Measurements from ENCODE around the gene C16orf89. TPM values are rescaled to one million over a fixed set of nuclear protein-coding genes. Genes with fewer than 3 reads are reported as not detected.
"Not testable (repeated sequence)": the region's sequence is repeated elsewhere in the genome, so short reads cannot be mapped to it uniquely, and the experiment has no call there.

The C16orf89 gene
- total RNA-seq, 1 donor from 2014 or later, result not detected

DNA sequence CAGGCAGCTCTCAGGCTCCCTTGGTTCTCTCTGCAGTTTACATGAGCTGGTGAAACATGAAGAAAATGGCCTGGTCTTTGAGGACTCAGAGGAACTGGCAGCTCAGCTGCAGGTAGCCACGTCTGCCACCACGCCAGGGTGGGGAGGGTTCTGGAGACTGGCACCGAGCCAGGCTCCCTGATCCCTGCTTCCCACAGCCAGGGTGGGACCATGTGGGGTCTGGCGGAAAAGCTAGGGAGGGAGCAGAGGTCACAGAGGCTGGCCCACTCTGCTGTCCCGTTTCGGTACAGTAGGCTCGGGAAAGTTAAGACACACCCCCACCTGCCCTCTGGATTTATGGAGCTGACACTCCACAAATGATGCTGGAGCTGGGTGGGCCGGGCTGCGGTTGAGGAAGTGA, 17.9 kb upstream of the C16orf89 start:
- H3K4me1 Mint-ChIP-seq (ENCODE audit: low read depth, unreplicated experiment); FAIRE-seq; DNase-seq (ENCODE audit: low read depth); H3K36me3 Mint-ChIP-seq (ENCODE audit: low read depth, unreplicated experiment); H3K27ac ChIP-seq (ENCODE audit: low read depth, low read length); H3K9me3 Mint-ChIP-seq (ENCODE audit: unreplicated experiment); H3K27ac Mint-ChIP-seq (ENCODE audit: unreplicated experiment); H3K4me2 ChIP-seq (ENCODE audit: low read length); H3K27me3 Mint-ChIP-seq (ENCODE audit: low read depth, unreplicated experiment); H3K4me3 Mint-ChIP-seq (ENCODE audit: unreplicated experiment); H3K9me3 ChIP-seq (ENCODE audit: insufficient read depth, low read depth, low read length); H2AFZ ChIP-seq (ENCODE audit: low read depth, low read length); H3K4me3 ChIP-seq (ENCODE audit: insufficient read depth, low read depth, low read length); H3K4me1 ChIP-seq (ENCODE audit: insufficient read depth, low read length); H3K79me2 ChIP-seq (ENCODE audit: insufficient read depth, low read length); H3K36me3 ChIP-seq (ENCODE audit: insufficient read depth, low read length); H3K27me3 ChIP-seq (ENCODE audit: insufficient read depth, low read length); H3K9ac ChIP-seq (ENCODE audit: low read length); H4K20me1 ChIP-seq (ENCODE audit: insufficient read depth, low read length): not testable (repeated sequence)

DNA sequence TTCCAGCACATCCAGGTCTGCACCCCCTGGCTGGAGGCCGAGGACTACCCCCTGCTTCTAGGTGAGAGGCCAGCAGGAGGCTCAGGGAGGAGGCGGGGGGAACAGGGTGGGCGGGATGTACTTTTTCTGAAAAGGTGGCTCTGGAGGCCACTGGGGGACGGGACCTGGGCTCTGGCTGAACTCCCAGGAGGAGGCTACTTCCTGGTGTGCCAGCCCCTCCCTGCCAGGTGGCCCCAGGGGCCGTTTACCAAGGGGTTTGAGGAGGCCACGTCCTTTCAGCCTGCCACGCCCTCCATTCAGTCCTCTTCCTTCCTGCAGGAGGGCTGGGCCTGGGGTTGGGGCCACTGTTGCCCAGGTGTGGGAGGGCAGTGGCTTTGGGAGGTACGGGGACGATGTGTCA, 15.2 kb upstream of the C16orf89 start:
- not testable (repeated sequence) for H3K4me1 ChIP-seq (ENCODE audit: insufficient read depth, low read length); H3K36me3 Mint-ChIP-seq (ENCODE audit: low read depth, unreplicated experiment); H3K27ac Mint-ChIP-seq (ENCODE audit: unreplicated experiment); H3K27me3 Mint-ChIP-seq (ENCODE audit: low read depth, unreplicated experiment); H3K9me3 Mint-ChIP-seq (ENCODE audit: unreplicated experiment); FAIRE-seq; H3K27me3 ChIP-seq (ENCODE audit: insufficient read depth, low read length); H3K9me3 ChIP-seq (ENCODE audit: insufficient read depth, low read depth, low read length); H3K4me2 ChIP-seq (ENCODE audit: low read length); H3K4me3 Mint-ChIP-seq (ENCODE audit: unreplicated experiment); H3K27ac ChIP-seq (ENCODE audit: low read depth, low read length); H3K9ac ChIP-seq (ENCODE audit: low read length); H2AFZ ChIP-seq (ENCODE audit: low read depth, low read length); H3K36me3 ChIP-seq (ENCODE audit: insufficient read depth, low read length); H3K4me3 ChIP-seq (ENCODE audit: insufficient read depth, low read depth, low read length); DNase-seq (ENCODE audit: low read depth); H4K20me1 ChIP-seq (ENCODE audit: insufficient read depth, low read length); H3K79me2 ChIP-seq (ENCODE audit: insufficient read depth, low read length); H3K4me1 Mint-ChIP-seq (ENCODE audit: low read depth, unreplicated experiment)

DNA sequence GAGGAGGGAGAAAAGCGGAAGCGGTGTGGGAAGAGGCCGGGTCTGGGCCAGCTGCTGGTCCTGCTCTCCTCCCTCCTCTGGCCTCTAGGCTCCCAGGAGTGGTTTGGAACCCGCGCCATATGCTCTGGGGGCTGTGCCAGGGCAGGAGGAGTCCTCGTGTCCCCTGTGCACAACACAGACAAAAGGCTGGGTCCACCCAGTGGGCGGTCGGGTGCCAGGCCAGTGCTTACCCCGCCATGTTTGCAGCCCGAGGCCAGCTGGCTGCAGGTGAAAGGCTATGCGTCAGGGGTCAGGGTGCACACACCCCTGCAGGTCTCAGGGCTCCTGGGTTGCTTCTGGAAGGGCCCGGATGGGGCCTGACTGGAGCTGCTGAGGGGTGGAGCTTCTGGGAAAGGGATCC, 14.7 kb upstream of the C16orf89 start:
- H3K4me1 ChIP-seq (ENCODE audit: insufficient read depth, low read length); H3K27ac ChIP-seq (ENCODE audit: low read depth, low read length); H3K9me3 ChIP-seq (ENCODE audit: insufficient read depth, low read depth, low read length); H3K4me3 Mint-ChIP-seq (ENCODE audit: unreplicated experiment); H2AFZ ChIP-seq (ENCODE audit: low read depth, low read length); H3K79me2 ChIP-seq (ENCODE audit: insufficient read depth, low read length); H3K9me3 Mint-ChIP-seq (ENCODE audit: unreplicated experiment); H3K27me3 ChIP-seq (ENCODE audit: insufficient read depth, low read length); FAIRE-seq; H3K27ac Mint-ChIP-seq (ENCODE audit: unreplicated experiment); H3K36me3 ChIP-seq (ENCODE audit: insufficient read depth, low read length); H3K4me2 ChIP-seq (ENCODE audit: low read length); H3K9ac ChIP-seq (ENCODE audit: low read length); H3K27me3 Mint-ChIP-seq (ENCODE audit: low read depth, unreplicated experiment); DNase-seq (ENCODE audit: low read depth); H3K4me3 ChIP-seq (ENCODE audit: insufficient read depth, low read depth, low read length); H3K4me1 Mint-ChIP-seq (ENCODE audit: low read depth, unreplicated experiment): not testable (repeated sequence)
- H3K36me3 Mint-ChIP-seq (ENCODE audit: low read depth, unreplicated experiment), result peaks cover 13% of the 10 kb centered on the region
- H4K20me1 ChIP-seq (ENCODE audit: insufficient read depth, low read length), result peaks cover 13% of the 10 kb centered on the region

DNA sequence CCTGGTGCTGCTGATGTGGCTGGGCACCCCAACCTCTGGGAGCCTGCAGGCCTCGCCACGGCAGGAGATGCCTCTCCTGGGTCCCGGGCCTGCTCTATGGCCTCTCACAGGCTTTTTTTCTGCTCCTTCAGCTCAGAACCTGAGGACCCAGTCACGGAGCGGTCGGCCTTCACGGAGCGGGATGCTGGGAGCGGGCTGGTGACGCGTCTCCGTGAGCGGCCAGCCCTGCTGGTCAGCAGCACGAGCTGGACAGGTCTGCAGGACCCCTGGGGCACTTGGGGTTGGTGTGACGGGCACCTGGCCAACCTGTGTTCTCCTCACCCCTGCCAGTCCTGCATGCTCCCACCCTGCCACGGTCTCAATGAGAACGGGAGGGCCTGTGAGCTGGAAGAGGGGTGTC, 12.9 kb upstream of the C16orf89 start:
- Histone ChIP-seq H3K9me3 (ENCODE audit: insufficient read depth, low read depth, low read length) (no peaks in the 10 kb centered on the region), H4K20me1 (ENCODE audit: insufficient read depth, low read length) (peaks cover 14% of the 10 kb centered on the region), H3K4me1 (ENCODE audit: insufficient read depth, low read length) (no peaks in the 10 kb centered on the region), H3K9ac (ENCODE audit: low read length) (no peak overlapping the region), H3K27me3 (ENCODE audit: insufficient read depth, low read length) (no peaks in the 10 kb centered on the region), H3K4me3 (ENCODE audit: insufficient read depth, low read depth, low read length) (no peak overlapping the region), H2AFZ (ENCODE audit: low read depth, low read length) (no peak overlapping the region), H3K27ac (ENCODE audit: low read depth, low read length) (no peak overlapping the region), H3K36me3 (ENCODE audit: insufficient read depth, low read length) (peaks cover 11% of the 10 kb centered on the region), H3K79me2 (ENCODE audit: insufficient read depth, low read length) (peaks cover 12% of the 10 kb centered on the region), H3K4me2 (ENCODE audit: low read length) (no peak overlapping the region)
- H3K4me3 Mint-ChIP-seq (ENCODE audit: unreplicated experiment), result no peak overlapping the region
- no peaks in the 10 kb centered on the region for H3K27me3 Mint-ChIP-seq (ENCODE audit: low read depth, unreplicated experiment)
- TF ChIP-seq EZH2 (IDR thresholded peaks at IDR 0.05; ENCODE audit: insufficient read depth, low read length), result no peak
- TF ChIP-seq, protein P1, sequence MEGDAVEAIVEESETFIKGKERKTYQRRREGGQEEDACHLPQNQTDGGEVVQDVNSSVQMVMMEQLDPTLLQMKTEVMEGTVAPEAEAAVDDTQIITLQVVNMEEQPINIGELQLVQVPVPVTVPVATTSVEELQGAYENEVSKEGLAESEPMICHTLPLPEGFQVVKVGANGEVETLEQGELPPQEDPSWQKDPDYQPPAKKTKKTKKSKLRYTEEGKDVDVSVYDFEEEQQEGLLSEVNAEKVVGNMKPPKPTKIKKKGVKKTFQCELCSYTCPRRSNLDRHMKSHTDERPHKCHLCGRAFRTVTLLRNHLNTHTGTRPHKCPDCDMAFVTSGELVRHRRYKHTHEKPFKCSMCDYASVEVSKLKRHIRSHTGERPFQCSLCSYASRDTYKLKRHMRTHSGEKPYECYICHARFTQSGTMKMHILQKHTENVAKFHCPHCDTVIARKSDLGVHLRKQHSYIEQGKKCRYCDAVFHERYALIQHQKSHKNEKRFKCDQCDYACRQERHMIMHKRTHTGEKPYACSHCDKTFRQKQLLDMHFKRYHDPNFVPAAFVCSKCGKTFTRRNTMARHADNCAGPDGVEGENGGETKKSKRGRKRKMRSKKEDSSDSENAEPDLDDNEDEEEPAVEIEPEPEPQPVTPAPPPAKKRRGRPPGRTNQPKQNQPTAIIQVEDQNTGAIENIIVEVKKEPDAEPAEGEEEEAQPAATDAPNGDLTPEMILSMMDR (IDR thresholded peaks at IDR 0.05; ENCODE audit: insufficient read depth, low read depth, low read length), result no peak
- no peak overlapping the region for H3K27ac Mint-ChIP-seq (ENCODE audit: unreplicated experiment)
- no peak for FAIRE-seq
- DNase-seq (ENCODE audit: low read depth), result no peak
- H3K9me3 Mint-ChIP-seq (ENCODE audit: unreplicated experiment), result no peaks in the 10 kb centered on the region
- no peaks in the 10 kb centered on the region for H3K4me1 Mint-ChIP-seq (ENCODE audit: low read depth, unreplicated experiment)
- peaks cover 16% of the 10 kb centered on the region for H3K36me3 Mint-ChIP-seq (ENCODE audit: low read depth, unreplicated experiment)
